ENCODE measurements around the gene SLX4IP.

SLX4IP gene

GRCh38 chr20:10481676-10482075 lies 46.6 kb downstream of the SLX4IP start:
- H3K27ac ChIP-seq, result no peak overlapping the region
- H3K4me1 ChIP-seq, result no peaks in the 10 kb centered on the region
- H3K4me3 ChIP-seq, result no peak overlapping the region
- TF ChIP-seq CTCF (IDR thresholded peaks at IDR 0.05), result no peak
- no peaks in the 10 kb centered on the region for H3K36me3 ChIP-seq
- no peaks in the 10 kb centered on the region for H3K9me3 ChIP-seq
- intact Hi-C loops (cut with DNase I; ENCODE audit: low total_unique reads), result no loop called here
- DNase-seq, result no peak
- H3K27me3 ChIP-seq, result no peaks in the 10 kb centered on the region

- Histone ChIP-seq H3K4me3 (no peak overlapping the region), H3K27me3 (no peaks in the 10 kb centered on the region), H3K4me1 (no peaks in the 10 kb centered on the region), H3K9me3 (no peaks in the 10 kb centered on the region), H3K36me3 (no peaks in the 10 kb centered on the region), H3K27ac (no peak overlapping the region)
- intact Hi-C loops (cut with DNase I; ENCODE audit: low total_unique reads), result no loop called here
- no peak for TF ChIP-seq CTCF (IDR thresholded peaks at IDR 0.05)
- DNase-seq, result no peak
Observed at GRCh38 chr20:10483691-10484090, 48.6 kb downstream of the SLX4IP start.

- H3K4me1 ChIP-seq, result no peaks in the 10 kb centered on the region
- H3K27me3 ChIP-seq, result no peaks in the 10 kb centered on the region
- H3K9me3 ChIP-seq, result no peaks in the 10 kb centered on the region
- H3K4me3 ChIP-seq, result no peak overlapping the region
- intact Hi-C loops (cut with DNase I; ENCODE audit: low total_unique reads), result no loop called here
- no peaks in the 10 kb centered on the region for H3K36me3 ChIP-seq
- H3K27ac ChIP-seq, result no peak overlapping the region
- no peak for DNase-seq
- TF ChIP-seq CTCF (IDR thresholded peaks at IDR 0.05), result no peak
Observed at GRCh38 chr20:10487142-10488136, 52.3 kb downstream of the SLX4IP start.

GRCh38 chr20:10488534-10488933 lies 53.4 kb downstream of the SLX4IP start:
- Histone ChIP-seq H3K4me1 (no peaks in the 10 kb centered on the region), H3K4me3 (no peak overlapping the region), H3K9me3 (no peaks in the 10 kb centered on the region), H3K27me3 (no peaks in the 10 kb centered on the region), H3K36me3 (no peaks in the 10 kb centered on the region), H3K27ac (no peak overlapping the region)
- DNase-seq, result no peak
- intact Hi-C loops (cut with DNase I; ENCODE audit: low total_unique reads), result no loop called here
- TF ChIP-seq CTCF (IDR thresholded peaks at IDR 0.05), result no peak

- H3K4me1 ChIP-seq, result no peaks in the 10 kb centered on the region
Observed at GRCh38 chr20:10489853-10490252, 54.7 kb downstream of the SLX4IP start.

More at GRCh38 chr20:10489853-10490252, 54.7 kb downstream of the SLX4IP start:
- intact Hi-C loops (cut with DNase I; ENCODE audit: low total_unique reads), result no loop called here
- H3K9me3 ChIP-seq, result no peaks in the 10 kb centered on the region
- no peak for DNase-seq
- H3K36me3 ChIP-seq, result no peaks in the 10 kb centered on the region
- no peak overlapping the region for H3K27ac ChIP-seq
- no peak overlapping the region for H3K4me3 ChIP-seq
- no peak for TF ChIP-seq CTCF (IDR thresholded peaks at IDR 0.05)
- H3K27me3 ChIP-seq, result no peaks in the 10 kb centered on the region
